NCI-H526 (cell line): ENCODE data around the gene FCMR.

Experiments
- DNase-seq, 2 experiments: peaks; one replicate each; lab custom pipeline; 2025; lab: John Stamatoyannopoulos, UW

Gene FCMR

GRCh38 chr1:206899717-206900116 is 22.0 kb downstream of the FCMR start:
- no peak for DNase-seq

DNA sequence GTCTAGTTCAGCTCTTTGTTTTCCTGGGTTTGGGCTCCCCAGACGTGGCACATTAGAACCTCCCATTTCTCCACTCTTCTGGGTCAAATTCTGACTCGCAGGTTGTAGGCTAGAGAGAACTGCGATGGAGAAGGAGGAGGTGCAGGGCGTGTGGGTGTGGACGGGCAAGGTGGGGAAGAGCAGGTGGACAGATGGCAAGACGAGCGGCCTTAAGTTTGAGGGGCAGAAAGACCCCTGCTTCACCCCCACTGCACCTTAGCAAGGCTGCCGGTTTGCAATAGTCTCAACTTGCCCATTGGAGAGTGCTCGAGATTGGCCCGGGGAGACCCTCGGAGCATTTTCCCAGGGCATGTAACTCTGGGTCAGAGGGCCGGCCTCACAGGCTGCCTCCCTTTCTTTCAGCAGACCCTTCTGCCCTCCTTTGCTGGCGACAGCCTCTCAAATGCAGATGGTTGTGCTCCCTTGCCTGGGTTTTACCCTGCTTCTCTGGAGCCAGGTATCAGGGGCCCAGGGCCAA is 22.8 kb downstream of the FCMR start:
- DNase-seq = no peak

- DNase-seq = no peak
Measured at GRCh38 chr1:206898089-206898914, 23.4 kb downstream of the FCMR start.

DNA sequence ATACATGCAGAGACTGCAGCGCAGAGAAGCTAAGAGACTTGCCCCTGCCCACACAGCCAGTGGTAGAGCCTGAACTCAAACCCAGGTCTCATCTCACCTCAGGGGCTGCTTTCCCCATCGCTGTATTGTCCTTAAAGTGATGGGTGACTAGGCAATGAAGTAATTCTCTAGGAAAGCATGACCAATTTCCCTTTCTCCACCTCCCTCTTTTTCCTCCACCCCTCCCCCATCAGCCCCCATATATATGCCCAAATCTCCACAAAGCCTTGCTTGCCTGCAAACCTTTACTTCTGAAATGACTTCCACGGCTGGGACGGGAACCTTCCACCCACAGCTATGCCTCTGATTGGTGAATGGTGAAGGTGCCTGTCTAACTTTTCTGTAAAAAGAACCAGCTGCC is 24.6 kb downstream of the FCMR start, which contains the start of gene IL24:
Gene IL24 (plus strand): TSS at position 269 of the 400 bp plus-strand sequence. CDS start 390 bp downstream, outside the sequence.
- no peak for DNase-seq

DNA sequence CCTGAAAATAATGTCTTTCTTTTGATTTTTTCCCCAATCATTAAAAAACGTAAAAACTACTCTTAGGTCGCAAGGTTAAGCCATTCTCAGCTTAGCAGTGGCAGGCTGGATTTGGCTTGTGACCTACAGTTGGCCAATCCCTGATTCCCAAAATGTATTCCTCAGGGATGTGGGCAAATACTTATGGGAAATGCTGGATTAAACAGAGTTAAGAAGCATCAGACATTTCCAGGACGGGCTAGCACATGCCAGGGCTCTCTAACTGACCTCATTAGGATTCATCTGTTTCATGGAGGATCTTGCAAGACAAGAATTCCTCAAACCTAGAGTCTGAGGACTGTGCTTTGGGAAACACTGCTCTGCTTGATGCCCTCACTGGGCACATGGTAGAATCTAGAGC is 25.5 kb downstream of the FCMR start:
- DNase-seq = no peak

DNA sequence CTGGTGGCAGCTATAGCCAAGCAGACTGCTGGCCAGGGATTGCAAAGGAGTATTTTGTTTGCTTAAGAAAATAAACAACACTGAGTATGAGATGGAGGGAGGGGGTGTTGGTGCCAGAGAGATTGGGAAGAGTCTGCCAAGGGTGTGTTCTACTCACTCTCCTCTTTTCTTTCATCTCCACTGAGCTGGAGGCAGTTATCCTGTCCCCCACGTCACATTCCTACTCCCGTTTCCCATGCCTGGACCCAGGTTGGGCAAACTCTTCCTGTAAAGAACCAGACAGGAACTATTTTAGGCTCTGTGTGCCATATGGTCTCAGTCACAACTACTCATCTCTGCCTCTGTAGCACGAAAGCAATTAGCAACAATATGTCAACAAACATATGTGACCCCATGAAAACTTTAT is 25.9 kb downstream of the FCMR start:
- DNase-seq = peak; percentile 80 to 88

DNA sequence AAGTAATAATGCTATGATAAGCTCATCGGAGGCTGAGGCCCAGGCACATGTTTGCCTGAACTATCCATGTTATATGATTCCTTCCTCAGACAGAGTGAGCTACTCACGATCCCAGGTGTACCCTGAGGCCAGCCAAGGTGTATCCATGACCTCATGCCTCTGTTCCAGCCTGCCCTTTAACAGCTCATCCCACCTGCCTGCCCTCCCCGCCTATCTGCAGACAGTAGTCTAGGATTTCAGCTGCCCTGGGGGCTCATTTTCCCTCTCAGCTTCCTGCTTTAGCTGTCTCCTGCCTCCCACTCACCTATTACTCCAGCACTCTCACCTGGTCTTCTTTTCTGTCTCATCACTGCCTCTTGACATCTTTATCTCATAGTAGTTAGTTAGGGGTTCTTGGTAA is 26.4 kb downstream of the FCMR start:
- peak; percentile 88 to 89 for DNase-seq

- DNase-seq = no peak
Measured at GRCh38 chr1:206893380-206893779, 28.4 kb downstream of the FCMR start.

DNA sequence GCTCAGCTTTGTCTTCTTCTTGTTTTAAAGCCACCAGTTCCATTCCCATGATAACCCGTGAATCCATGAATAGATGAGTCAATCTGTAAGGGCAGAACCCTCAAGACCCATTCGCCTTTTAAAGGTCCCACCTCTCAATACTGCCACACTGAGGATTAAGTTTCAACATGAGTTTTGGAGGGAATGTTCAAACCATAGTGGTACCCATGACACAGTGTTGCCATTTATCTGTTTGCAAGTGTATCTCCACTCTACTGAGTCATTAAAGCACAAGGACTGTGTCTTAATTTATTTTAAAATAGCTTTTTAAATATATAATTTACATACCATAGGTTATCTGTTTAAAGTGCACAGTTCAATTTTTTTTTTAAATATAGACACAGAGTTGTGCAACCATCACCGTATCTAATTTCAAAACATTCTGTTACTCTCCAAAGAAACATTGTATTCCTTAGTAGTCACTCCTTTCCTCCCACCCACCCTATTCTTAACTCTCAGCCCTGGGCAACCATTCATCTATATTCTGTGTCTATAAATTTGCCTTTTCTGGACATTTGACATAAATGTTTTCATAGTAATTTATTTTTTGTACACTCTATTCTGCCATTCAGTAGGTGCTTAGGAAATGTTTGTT is 29.3 kb downstream of the FCMR start:
- DNase-seq = no peak

GRCh38 chr1:206891412-206891811 is 30.3 kb downstream of the FCMR start:
- no peak for DNase-seq

- no peak for DNase-seq
Measured at GRCh38 chr1:206890125-206891060, 31.3 kb downstream of the FCMR start.

GRCh38 chr1:206887701-206888100 is 34.0 kb downstream of the FCMR start:
- DNase-seq = no peak

GRCh38 chr1:206886831-206887230 is 34.9 kb downstream of the FCMR start:
- DNase-seq = no peak

DNA sequence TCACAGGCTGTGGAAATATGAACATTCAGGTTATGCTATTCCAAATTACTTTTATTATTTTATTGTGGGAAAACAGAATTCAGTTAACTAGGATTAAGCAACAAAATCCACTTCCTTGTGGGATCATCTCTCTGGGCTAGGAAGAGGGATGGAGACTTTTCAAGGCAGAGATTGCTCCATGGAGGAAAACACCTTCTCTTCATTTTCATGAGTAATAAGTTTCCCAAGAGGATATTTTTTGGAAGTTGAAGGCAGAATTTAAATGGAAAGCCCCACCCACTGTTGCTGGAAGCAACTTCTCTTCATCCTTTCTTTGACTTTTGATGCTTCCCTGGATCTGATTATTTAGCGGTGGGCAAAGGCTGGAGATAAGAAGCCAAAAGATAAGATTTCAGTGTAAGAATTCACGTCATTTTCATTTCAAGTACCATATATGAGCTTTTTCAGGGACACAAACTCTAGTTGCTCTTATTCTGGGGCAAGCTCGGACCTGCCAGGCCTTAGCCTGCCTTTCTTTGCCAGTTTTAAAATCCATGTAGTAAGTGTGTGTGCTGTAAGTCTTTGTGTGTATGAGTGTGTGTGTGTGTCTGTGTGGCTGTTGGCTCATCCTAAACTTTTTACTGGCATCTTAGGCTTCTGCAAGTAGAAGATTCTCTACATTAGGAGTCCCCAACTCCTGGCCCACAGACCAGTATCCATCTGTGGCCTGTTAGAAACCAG is 36.2 kb downstream of the FCMR start:
- DNase-seq = no peak

GRCh38 chr1:206883876-206884275 is 37.9 kb downstream of the FCMR start:
- no peak for DNase-seq

DNA sequence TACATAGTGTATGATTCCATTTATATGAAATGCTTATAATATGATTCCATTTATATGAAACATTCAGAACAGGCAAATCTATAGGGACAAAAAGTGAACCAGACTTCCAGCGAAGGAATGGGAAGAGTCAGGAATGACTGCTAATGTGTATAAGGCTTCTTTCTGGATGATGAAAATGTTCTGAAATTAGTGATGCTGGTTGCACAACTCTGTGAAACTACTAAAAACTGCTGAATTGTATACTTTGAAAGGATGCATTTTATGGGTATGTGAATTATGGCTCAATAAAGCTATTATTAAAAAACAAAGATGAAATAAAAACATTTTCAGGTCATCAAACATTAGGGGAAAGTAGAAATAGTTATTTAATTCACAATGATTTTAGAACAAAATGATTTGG is 38.6 kb downstream of the FCMR start:
- DNase-seq = no peak

- no peak for DNase-seq
Measured at GRCh38 chr1:206882555-206882954, 39.2 kb downstream of the FCMR start.

DNA sequence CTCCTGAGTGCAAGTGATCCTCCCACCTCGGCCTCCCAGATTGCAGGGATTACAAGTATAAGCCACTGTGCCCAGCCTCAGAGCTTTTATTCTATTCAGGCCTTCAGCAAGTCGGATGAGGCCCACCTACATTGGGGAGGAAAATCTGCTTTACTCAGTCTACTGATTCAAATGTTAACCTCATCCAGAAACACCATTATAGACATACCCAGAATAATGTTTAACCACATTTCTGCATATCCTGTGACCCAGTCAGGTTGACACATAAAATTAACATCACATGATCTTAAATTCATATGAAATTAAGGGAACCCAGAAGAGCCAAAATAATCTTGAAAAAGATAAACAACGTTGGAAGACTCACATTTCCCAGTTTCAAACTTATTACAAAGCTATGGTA is 41.4 kb downstream of the FCMR start:
- no peak for DNase-seq

DNA sequence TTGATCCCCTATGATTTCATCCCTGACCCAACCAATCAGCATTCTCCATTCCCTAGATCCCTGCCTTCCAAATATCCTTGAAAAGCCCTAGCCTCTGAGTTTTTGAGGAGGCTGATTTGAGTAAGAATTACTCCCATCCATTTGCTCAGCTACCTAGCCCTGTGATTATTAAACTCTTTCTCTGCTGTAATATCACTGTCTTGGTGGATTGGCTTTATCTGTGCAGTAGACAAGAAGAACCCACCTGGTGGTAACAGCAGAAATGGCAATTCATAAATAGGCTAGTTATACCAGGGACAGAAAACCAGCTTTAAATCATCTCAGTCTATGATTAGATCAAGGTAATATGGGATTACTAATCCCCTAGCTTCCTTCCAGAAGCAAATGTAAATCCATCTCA is 43.3 kb downstream of the FCMR start:
- DNase-seq = no peak

GRCh38 chr1:206875752-206876377 is 45.9 kb downstream of the FCMR start:
- no peak for DNase-seq

- no peak for DNase-seq
Measured at GRCh38 chr1:206873603-206874188, 48.0 kb downstream of the FCMR start.
